ENCODE results near the gene CNTN6.

Gene CNTN6

DNA sequence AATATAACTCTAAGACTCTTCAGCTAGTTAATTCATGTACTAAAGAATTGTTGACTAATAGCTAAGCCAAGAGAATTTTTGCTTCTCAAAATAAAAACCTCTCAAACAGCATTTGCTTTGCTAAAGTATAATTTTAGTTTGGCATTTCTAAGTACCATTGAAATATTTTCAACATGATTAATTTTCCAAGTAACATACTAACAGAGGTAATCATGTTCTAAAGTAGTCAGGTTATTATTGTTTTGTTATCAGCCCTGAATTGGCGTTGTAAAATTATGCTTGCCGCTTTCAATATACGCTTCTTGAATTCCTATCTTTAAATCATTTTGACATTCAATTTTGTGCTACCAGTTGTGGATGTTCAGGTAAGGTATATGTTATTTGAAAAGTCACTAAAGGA is 134.3 kb downstream of the CNTN6 start:
- DNase-seq (ENCODE audit: low read depth in 2 of 2), result no peak
- no peak overlapping the region for H3K4me3 ChIP-seq (replicated peaks in 1 of 2; ENCODE audit: low read depth in 2 of 2, low read length in 2 of 2)
- TF ChIP-seq, protein P1, sequence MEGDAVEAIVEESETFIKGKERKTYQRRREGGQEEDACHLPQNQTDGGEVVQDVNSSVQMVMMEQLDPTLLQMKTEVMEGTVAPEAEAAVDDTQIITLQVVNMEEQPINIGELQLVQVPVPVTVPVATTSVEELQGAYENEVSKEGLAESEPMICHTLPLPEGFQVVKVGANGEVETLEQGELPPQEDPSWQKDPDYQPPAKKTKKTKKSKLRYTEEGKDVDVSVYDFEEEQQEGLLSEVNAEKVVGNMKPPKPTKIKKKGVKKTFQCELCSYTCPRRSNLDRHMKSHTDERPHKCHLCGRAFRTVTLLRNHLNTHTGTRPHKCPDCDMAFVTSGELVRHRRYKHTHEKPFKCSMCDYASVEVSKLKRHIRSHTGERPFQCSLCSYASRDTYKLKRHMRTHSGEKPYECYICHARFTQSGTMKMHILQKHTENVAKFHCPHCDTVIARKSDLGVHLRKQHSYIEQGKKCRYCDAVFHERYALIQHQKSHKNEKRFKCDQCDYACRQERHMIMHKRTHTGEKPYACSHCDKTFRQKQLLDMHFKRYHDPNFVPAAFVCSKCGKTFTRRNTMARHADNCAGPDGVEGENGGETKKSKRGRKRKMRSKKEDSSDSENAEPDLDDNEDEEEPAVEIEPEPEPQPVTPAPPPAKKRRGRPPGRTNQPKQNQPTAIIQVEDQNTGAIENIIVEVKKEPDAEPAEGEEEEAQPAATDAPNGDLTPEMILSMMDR (IDR thresholded peaks at IDR 0.05; ENCODE audit: low read depth, low read length), result no peak

DNA sequence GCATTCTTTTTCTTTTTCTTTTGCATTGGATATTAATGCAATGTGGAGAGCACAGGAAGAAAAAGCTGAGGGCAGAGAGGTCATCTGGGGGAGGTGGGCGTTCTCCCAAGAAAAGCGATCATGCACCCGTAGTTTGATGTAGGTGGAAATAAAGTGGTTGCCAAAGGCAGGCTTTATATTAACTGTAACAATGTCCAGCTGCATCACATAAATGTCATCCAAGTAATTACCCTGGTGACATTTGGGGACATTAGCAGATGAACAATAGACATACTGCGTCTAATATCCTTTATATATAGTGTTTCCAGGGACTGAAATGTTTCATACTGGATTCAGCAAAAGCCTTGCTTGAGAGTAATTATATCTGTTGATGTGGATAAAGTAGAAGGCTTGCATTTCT is 135.5 kb downstream of the CNTN6 start:
- no peak overlapping the region for H3K4me3 ChIP-seq (replicated peaks in 1 of 2; ENCODE audit: low read depth in 2 of 2, low read length in 2 of 2)
- TF ChIP-seq, protein P1 (IDR thresholded peaks at IDR 0.05; ENCODE audit: low read depth, low read length), result no peak
- DNase-seq (ENCODE audit: low read depth in 2 of 2), result no peak

DNA sequence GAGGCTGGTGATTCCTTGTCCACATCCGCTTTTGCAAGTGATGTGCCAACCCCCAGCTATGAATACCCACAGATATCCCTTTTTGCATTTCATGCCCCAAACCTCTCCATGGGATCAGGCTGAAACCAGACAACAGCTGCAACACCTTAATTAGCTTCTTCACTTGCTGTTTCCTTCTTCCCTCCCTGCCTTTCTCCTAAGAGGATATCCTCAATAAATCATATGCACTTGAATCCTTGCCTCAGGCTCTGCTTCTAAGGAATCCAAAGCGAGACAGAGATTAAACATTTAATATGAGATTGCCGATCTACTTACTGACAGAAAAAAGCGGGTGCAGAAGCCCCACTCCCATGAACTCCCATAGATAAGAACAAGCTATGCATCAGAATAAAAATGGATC is 138.1 kb downstream of the CNTN6 start:
- TF ChIP-seq, protein P1 (IDR thresholded peaks at IDR 0.05; ENCODE audit: low read depth, low read length), result no peak
- no peak overlapping the region for H3K4me3 ChIP-seq (replicated peaks in 1 of 2; ENCODE audit: low read depth in 2 of 2, low read length in 2 of 2)
- no peak for DNase-seq (ENCODE audit: low read depth in 2 of 2)

DNA sequence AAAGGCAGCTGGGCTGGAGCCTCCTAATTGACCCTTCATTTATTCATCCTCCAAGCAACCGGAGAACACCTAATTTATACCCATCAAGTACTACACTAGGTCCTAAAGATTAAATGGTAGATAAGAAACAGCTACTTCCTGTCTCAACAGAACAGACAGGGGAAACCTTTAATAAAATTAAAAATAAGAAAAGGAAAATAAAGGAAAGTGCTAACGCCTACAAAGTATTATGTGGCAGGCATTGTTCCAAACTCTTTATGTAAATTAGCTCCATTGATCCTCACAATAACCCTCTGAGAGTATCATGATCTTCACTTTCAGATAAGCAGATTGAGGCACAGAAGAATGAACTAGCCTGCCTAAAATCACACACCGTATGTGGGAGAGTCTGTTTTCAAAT is 139.5 kb downstream of the CNTN6 start:
- DNase-seq (ENCODE audit: low read depth in 2 of 2), result no peak
- no peak overlapping the region for H3K4me3 ChIP-seq (replicated peaks in 1 of 2; ENCODE audit: low read depth in 2 of 2, low read length in 2 of 2)
- TF ChIP-seq, protein P1 (IDR thresholded peaks at IDR 0.05; ENCODE audit: low read depth, low read length), result no peak

DNA sequence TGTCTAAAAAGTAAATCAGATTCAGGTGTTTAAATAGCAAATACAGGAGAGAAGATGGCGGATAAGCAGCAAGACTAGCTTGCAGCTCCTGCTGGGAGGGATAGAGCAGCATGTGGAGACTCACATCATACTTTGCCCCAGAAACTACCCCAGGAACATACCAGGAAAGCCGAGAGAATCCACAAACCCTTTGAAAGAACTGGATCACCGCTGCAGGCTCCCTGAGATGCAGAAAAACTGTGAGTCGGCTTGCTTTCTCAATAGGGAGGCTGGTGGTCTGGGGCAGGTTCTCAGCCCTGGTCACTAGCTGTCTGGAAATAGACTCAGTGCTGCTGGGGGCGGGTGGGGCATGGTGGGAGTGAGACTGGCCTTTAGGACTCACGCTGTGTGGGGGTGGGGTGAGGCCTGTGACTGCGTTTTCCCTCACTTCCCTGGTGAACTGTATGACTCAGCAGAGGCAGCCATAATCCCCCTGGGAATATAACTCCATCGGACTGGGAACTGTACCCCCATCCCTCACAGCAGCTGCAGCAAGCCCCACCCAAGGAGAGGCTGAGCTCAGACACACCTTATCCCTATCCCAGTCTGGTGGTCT is 142.8 kb downstream of the CNTN6 start:
- H3K4me3 ChIP-seq (replicated peaks in 1 of 2; ENCODE audit: low read depth in 2 of 2, low read length in 2 of 2), result no peak overlapping the region
- peak in 1 of 2 donors; percentile 10 for DNase-seq (ENCODE audit: low read depth in 2 of 2)
- TF ChIP-seq, protein P1 (IDR thresholded peaks at IDR 0.05; ENCODE audit: low read depth, low read length), result no peak

DNA sequence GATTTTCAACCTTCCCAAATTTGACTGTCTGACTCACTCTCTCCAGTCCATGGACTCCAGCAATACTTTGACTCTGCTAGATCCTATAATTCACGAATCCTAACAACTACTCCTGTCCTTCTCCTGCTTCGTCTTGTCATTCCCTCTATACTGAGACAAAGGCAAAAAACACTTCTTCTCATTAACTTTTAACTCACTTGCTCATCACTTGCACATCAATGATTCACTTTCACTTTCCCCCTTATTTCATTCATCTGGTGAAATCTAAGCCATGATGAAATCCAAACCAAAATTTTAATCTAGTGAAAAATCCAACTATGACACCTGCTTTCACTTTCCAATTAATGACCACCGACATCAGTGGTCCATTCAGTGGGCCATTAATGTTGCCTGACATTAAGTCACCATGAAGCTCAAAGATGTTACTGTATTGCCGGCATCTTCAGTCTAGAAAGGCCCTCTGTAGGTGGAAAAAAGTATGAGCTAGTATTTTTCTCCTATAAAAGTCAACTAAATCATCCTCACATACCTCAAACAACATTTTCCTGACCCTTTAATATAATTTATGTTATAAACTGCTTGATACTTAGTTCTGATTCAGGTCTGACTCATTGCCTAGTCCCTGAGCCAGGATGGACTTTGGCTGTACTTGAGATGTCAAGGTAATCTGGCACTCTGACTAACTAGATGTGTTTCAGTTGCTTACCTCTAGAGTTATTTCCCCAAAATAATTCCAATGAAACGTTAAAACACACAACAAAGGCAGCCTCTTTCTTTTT is 158.6 kb downstream of the CNTN6 start:
- H3K4me3 ChIP-seq (replicated peaks in 1 of 2; ENCODE audit: low read depth in 2 of 2, low read length in 2 of 2), result no peak overlapping the region
- peak in 1 of 2 donors; percentile 16 for DNase-seq (ENCODE audit: low read depth in 2 of 2)
- TF ChIP-seq, protein P1 (IDR thresholded peaks at IDR 0.05; ENCODE audit: low read depth, low read length), result no peak
